NCI-H146 (cell line): ENCODE results near the gene B3GLCT.
A peak's percentile ranks its signal among the peaks of the same experiment; 100 is the strongest.
"Not testable (repeated sequence)": the region's sequence is repeated elsewhere in the genome, so short reads cannot be mapped to it uniquely, and the experiment has no call there.

Experiments
- DNase-seq: peaks from one replicate; lab custom pipeline; 2025; lab: John Stamatoyannopoulos, UW

The B3GLCT gene

DNA sequence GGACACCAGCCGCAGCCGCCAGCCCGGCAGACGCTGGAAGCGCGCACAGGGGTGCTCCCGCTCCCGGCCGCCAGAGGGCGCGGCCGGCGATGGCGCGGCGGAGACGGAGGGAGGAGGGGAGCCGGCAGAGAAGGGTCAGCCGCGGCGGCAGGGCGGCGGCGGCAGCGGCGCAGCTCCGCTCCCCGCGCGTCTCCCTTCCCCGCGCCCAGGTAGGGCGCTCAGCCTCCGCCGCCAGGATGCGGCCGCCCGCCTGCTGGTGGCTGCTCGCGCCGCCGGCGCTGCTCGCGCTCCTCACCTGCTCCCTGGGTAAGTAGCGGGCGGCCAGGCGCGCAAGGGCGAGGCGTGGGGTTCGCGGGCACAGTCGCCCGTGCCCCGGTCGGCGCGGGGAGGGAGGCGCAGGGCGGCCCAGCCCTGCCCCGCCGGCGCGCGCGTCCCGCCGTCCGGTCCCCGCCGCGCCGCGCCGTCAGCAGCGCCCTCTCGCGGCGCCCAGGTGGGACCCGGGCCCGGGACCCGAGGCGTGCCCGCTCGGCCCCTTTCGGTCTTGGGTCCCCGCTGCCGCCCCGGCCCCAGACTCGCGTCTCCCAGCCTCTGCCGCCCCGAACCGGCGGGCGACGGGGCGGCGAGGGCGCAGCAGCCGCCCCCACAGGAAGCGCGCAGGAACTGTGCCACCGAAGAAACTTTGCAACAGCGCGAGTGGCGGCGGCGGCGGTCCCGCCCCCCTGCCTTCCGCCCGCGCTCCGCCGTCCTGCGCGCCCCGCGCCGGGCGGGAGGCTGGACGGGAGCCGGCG is at the start of gene B3GLCT:
Gene B3GLCT, plus strand, starts transcription at position 127 of the 788 bp plus-strand sequence. Its CDS starts 110 bp downstream, at position 237.
- DNase-seq, result peak; percentile 74

DNA sequence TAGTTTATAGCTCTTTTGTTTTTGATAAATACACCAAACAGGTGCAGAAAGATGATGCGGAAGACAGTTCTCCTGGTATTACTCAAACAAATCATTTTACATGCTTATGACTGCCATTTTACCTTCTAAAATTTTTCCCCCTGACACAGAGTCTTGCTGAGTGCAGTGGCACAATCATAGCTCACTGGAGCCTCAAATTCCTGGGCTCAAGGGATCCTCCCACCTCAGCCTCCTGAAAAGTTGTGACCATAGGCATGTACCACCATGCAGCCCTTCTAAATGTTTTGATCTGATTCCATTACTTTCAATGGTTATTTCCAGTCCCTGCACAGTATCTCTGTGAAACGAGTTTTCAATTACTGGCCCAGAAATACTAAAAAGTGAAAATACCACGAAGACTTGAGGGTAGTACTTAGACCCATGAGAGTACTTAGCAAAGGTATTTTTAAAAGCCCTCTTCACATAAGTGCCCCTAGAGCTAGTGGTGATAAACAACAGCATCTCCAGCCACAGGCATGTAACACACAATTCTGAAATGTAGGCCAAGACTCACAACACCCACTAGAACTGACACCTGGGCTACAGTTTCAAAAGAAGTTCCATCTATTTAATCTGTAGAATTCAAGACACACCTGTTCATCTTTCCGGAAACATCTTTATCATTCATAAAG is 49.3 kb upstream of the B3GLCT start:
- no peak for DNase-seq

DNA sequence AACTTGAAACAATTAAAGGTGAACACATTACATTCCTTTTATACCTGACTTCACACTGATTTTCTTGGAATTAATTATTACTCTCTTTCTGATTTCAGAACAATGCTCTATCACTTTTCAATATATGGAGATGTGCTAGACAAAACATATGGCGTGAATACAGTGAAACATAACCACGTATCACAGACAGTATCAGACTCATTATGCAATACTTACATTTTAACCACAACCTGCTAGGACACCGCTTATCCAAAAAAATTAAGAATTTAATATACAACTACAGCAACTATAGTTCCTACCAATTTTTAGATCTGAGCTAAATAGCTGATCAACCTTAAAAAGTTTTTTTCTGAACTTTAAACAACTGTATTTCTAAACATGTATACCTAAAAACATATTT is 47.9 kb upstream of the B3GLCT start:
- DNase-seq, result no peak

- DNase-seq, result no peak
Observed at GRCh38 chr13:31154939-31155338, 44.8 kb upstream of the B3GLCT start.

- DNase-seq, result no peak
Observed at GRCh38 chr13:31159306-31159705, 40.5 kb upstream of the B3GLCT start.

- peak; percentile 47 for DNase-seq
Observed at GRCh38 chr13:31160857-31161556, 38.8 kb upstream of the B3GLCT start.

DNA sequence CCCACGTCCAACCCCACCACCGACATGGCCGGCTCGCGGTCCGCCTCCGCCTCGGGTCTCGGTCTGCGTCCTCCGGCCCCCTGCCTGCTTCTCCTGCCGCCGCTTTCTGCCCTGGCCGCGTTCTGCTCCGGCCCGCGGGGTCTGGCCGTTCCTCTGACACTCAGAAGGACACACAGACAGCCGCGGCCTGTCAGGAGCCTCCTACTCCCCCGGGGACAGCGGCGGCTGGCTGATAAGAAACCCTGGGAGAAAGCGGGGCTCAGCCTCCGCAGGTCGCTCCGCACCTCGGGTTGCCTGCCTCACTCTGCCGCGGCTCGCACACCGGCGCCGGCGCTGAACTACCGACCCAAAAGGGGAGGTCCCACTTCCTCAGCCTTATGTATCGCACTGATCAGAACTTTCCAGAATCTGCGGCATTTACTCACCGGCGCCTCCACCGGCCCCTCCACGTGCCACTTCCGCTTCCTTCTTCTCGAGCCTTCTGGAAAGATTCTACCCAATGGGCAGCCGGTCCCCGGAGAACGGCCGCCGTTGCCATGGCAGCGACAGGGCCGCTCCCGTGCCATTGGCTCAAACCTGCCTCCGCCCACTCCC is 38.1 kb upstream of the B3GLCT start, which contains the start of gene HSPH1:
Gene HSPH1, minus strand, starts transcription at position 348 of the 594 bp plus-strand sequence. Its CDS starts 322 bp downstream, at position 26.
- peak; percentile 96 for DNase-seq

- DNase-seq, result peak; percentile 97
Observed at GRCh38 chr13:31162151-31163008, 37.4 kb upstream of the B3GLCT start.

- no peak for DNase-seq
Observed at GRCh38 chr13:31166591-31166990, 33.2 kb upstream of the B3GLCT start.

DNA sequence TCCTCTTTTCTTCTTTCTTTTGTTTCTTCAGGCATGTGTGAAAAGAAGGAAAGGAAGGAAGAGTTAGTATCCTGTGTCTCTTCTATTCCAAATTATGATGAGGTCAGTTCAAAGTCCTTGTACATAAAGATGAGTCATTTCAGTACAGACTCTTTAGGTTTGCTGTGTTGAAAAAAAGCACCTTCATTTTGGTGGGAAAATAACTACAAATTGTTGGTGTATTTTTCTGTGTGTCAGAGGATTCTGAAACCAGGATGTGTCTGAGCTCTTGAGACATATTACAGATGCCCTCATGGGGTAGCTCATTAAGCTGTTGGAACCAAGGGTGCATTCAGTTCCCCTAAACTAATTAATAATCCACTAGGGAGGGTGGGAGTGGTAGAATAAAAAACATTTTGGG is 32.3 kb upstream of the B3GLCT start:
- no peak for DNase-seq

DNA sequence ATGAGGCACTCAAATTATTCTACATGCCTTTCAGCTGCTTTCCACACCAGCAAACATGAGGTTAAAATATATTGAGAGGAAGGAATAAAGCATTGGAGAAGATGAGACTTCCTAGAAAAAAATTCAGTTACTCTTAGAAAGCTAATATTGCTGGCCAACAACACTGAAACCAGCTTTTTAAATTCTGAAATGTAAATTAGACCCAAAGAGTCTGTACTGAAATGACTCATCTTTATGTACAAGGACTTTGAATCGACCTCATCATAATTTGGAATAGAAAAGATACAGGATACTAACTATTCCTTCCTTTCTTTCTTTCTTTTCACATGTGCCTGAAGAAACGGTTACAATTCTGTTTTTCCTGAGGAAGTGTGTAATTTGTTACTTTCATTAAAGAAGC is 31.6 kb upstream of the B3GLCT start:
- no peak for DNase-seq

- peak; percentile 5 for DNase-seq
Observed at GRCh38 chr13:31168736-31169135, 31.0 kb upstream of the B3GLCT start.

DNA sequence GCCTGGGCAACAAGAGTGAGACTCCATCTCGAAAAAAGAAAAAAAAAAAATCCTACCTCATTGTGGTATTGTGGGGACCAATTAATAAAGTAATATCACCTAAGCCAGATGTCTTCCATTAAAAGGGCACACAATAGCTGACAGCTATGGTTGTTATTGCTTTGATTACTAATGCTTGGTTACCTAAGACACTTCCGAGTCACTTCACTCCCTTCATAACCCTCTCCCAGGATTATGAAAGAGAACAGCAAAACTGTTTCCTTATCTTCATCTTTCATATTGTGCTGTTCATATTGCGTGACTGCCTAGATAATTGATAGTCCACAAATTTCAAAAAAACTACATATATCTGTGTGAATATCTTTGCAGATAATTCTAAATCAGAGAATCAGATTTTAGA is 27.8 kb upstream of the B3GLCT start:
- DNase-seq, result no peak

DNA sequence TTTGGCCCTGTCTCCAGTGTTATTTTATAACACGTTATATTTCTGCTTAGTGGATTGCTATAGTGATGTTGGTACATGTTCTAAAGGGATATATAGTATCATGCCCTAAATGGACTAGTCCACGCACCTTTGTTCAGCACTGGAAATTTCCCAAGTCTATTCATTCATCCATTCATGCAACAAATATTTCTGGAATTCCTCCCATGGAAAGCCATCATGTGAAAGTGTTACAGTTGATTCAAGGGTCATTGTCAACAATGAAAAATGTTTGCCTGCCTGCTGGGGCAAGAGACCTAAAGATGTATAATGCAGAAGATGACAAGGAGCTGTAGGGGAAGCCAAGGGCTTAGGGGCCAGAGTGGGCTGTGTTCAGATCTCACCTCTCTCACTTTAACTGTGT is 27.2 kb upstream of the B3GLCT start:
- DNase-seq, result no peak

GRCh38 chr13:31174018-31174417 is 25.8 kb upstream of the B3GLCT start:
- no peak for DNase-seq

- DNase-seq, result no peak
Observed at GRCh38 chr13:31175847-31176532, 23.8 kb upstream of the B3GLCT start.

DNA sequence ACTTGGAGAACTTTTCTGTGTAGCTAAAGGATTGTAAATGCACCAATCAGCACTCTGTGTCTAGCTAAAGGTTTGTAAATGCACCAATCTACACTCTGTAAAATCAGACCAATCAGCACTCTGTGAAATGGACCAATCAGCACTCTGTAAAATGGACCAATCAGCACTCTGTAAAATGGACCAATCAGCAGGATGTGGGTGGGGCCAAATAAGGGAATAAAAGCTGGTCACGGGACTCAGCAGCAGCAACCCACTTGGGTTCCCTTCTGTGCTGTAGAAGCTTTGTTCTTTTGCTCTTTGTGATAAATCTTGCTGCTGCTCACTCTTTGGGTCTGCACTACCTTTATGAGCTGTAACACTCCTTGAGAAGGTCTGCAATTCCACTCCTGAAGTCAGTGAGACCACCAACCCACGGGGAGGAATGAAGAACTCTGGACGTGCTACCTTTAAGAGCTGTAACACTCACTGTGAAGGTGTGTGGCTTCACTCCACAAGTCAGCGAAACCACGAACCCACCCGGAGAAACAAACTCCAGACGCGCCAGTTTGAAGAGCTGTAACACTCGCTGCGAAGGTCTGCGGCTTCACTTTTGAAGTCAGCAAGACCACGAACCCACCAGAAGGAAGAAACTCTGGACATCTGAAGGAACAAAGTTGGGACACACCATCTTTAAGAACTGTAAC is 21.8 kb upstream of the B3GLCT start:
- DNase-seq, result not testable (repeated sequence)

GRCh38 chr13:31179241-31179640 is 20.5 kb upstream of the B3GLCT start:
- no peak for DNase-seq

- no peak for DNase-seq
Observed at GRCh38 chr13:31179754-31180153, 20.0 kb upstream of the B3GLCT start.

GRCh38 chr13:31182987-31183386 is 16.8 kb upstream of the B3GLCT start:
- DNase-seq, result no peak
